ENCODE measurements around the gene CD180.

The CD180 gene

GRCh38 chr5:67241326-67241725 lies 44.7 kb upstream of the CD180 start:
- in situ Hi-C loops (cut with MboI; ENCODE audit: low sequenced_read_pairs, unreplicated experiment) = loop anchor here (10.0 to 25.0 kb wide), 3 partner anchors 1013 to 1771 kb away; no protein-coding TSS in a partner anchor
- no peak for TF ChIP-seq CTCF (IDR thresholded peaks at IDR 0.05; ENCODE audit: borderline replicate concordance, control extremely low read depth, extremely low read depth, insufficient read depth, missing control alignments)
- DNase-seq (ENCODE audit: low spot score) = no peak

DNA sequence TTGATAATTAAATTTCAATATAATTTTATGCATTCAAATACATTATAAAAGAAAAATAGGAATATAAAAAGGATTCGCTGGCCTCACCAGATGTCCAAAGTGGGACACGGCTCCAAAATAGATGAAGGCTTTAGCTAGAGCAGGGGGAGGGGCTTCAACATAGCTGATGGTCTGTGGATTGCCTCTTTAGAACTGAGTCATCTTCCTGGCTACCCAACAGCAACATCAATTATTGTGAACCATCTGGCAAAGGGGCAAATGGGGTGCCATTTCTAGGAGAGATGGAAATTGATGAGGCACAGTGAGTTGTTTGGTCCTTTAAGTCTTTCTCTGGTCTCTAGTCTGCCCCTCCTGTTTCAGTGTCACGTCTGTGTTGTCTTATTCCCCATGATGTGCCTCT lies 44.2 kb upstream of the CD180 start:
- no peak for TF ChIP-seq CTCF (IDR thresholded peaks at IDR 0.05; ENCODE audit: borderline replicate concordance, control extremely low read depth, extremely low read depth, insufficient read depth, missing control alignments)
- in situ Hi-C loops (cut with MboI; ENCODE audit: low sequenced_read_pairs, unreplicated experiment) = loop anchor here (10.0 to 25.0 kb wide), 3 partner anchors 1014 to 1771 kb away; no protein-coding TSS in a partner anchor
- no peak for DNase-seq (ENCODE audit: low spot score)

DNA sequence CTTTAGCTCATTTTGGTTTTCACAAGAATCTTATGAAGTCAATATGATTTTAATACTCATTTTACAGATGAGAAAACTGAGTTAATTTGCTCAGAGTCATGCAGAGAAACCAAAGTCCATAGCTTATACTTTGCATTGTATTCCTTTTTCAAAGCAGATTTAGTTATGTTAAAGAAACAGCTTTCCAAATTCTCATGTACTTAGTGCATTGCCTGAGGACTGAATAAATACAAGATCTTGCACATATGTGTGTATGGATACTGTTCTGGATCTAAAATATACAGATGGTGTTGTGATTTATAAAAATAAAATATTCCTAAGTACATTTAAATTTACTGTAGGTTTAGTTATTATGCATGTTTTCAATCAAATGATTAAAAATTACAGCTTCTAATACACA lies 43.5 kb upstream of the CD180 start:
- in situ Hi-C loops (cut with MboI; ENCODE audit: low sequenced_read_pairs, unreplicated experiment) = loop anchor here (10.0 to 25.0 kb wide), 3 partner anchors 1015 to 1772 kb away; no protein-coding TSS in a partner anchor
- TF ChIP-seq CTCF (IDR thresholded peaks at IDR 0.05; ENCODE audit: borderline replicate concordance, control extremely low read depth, extremely low read depth, insufficient read depth, missing control alignments) = no peak
- no peak for DNase-seq (ENCODE audit: low spot score)

- no peak for DNase-seq (ENCODE audit: low spot score)
- no peak for TF ChIP-seq CTCF (IDR thresholded peaks at IDR 0.05; ENCODE audit: borderline replicate concordance, control extremely low read depth, extremely low read depth, insufficient read depth, missing control alignments)
- in situ Hi-C loops (cut with MboI; ENCODE audit: low sequenced_read_pairs, unreplicated experiment) = loop anchor here (25.0 kb wide), 2 partner anchors 1224 to 1774 kb away; no protein-coding TSS in a partner anchor
These were observed 41.6 kb upstream of the CD180 start for GRCh38 chr5:67238191-67238590.

DNA sequence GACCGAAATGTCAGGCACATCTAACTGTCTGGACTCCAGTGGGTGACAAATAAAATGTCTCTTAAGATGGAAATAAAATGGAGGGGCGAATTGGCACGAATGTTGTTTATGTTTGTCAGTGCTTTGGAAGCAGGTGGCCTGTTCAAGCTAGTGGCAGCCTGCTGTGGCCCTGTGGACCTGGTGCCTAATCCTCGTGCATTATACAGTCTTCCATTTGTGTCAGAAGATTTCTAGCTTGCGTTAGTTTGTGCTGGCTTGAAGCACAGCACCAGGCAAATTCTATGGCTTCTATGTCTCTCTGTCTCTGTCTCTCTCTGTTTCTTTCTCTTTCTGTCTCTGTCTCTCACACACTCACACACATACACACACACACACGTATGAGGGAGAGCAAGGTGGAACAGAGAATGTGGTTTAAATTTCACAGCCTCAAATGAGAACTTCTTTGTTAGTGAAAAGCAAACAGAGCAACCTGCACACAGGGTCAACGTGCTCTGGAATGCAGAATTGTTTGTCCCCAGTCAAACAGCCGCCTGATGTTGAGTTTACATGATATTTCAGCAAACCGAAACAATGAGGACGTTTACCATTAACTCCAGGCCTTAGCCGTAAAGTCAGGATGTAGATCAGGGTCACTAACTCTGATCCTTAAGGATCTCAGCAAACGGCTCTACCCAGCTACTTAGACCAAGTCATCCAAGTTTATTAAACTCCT lies 39.0 kb upstream of the CD180 start:
- TF ChIP-seq CTCF (IDR thresholded peaks at IDR 0.05; ENCODE audit: borderline replicate concordance, control extremely low read depth, extremely low read depth, insufficient read depth, missing control alignments) = no peak
- in situ Hi-C loops (cut with MboI; ENCODE audit: low sequenced_read_pairs, unreplicated experiment) = loop anchor here (25.0 kb wide), 2 partner anchors 1227 to 1777 kb away; no protein-coding TSS in a partner anchor
- no peak for DNase-seq (ENCODE audit: low spot score)

- no peak for DNase-seq (ENCODE audit: low spot score)
- in situ Hi-C loops (cut with MboI; ENCODE audit: low sequenced_read_pairs, unreplicated experiment) = loop anchor here (25.0 kb wide), 2 partner anchors 1228 to 1778 kb away; no protein-coding TSS in a partner anchor
- no peak for TF ChIP-seq CTCF (IDR thresholded peaks at IDR 0.05; ENCODE audit: borderline replicate concordance, control extremely low read depth, extremely low read depth, insufficient read depth, missing control alignments)
These were observed 38.1 kb upstream of the CD180 start for GRCh38 chr5:67234671-67235176.

Data from GM13976 (cell line).